ENCODE data around the gene CXCL17. TPM values are rescaled to one million over a fixed set of nuclear protein-coding genes. Genes with fewer than 3 reads are reported as not detected.
A peak's percentile ranks its signal among the peaks of the same experiment; 100 is the strongest.
"Not testable (repeated sequence)": the region's sequence is repeated elsewhere in the genome, so short reads cannot be mapped to it uniquely, and the experiment has no call there.

CXCL17 gene
- total RNA-seq, 4 donors from 2014 or later = 0.55 TPM; not detected in 3

GRCh38 chr19:42465827-42466280, 23.1 kb upstream of the CXCL17 start:
- 83% methylated on average over 5 of the region's 5 CpGs for WGBS
- Histone ChIP-seq H3K27ac (no peak overlapping the region), H3K4me3 (no peak overlapping the region)

GRCh38 chr19:42461700-42462324, 19.1 kb upstream of the CXCL17 start:
- peak overlapping the region; percentile 22 for H3K27ac ChIP-seq
- no peak for DNase-seq (ENCODE audit: low spot score in 2 of 2)

More at GRCh38 chr19:42465827-42466280, 23.1 kb upstream of the CXCL17 start:
- H3K4me1 ChIP-seq = no peaks in the 10 kb centered on the region
- no peak for DNase-seq (ENCODE audit: low spot score in 2 of 2)
- TF ChIP-seq CTCF (IDR thresholded peaks at IDR 0.05) (no peak), EP300 (IDR thresholded peaks at IDR 0.05) (no peak), POLR2AphosphoS5 (IDR thresholded peaks at IDR 0.05) (no peak), POLR2A (IDR thresholded peaks at IDR 0.05) (no peak)
- no peaks in the 10 kb centered on the region for H3K27me3 ChIP-seq
- H3K36me3 ChIP-seq = no peaks in the 10 kb centered on the region
- H3K9me3 ChIP-seq = no peaks in the 10 kb centered on the region

GRCh38 chr19:42461231-42461630, 18.5 kb upstream of the CXCL17 start:
- not testable (repeated sequence) for H3K27me3 ChIP-seq, H3K4me1 ChIP-seq
- WGBS = 86% methylated on average over 8 of the region's 8 CpGs

More at GRCh38 chr19:42461700-42462324, 19.1 kb upstream of the CXCL17 start:
- TF ChIP-seq EP300 (IDR thresholded peaks at IDR 0.05) = no peak
- no peaks in the 10 kb centered on the region for H3K4me1 ChIP-seq
- H3K9me3 ChIP-seq = no peaks in the 10 kb centered on the region
- WGBS = 85% methylated on average over 4 of the region's 4 CpGs
- no peak overlapping the region for H3K4me3 ChIP-seq
- no peaks in the 10 kb centered on the region for H3K27me3 ChIP-seq
- no peaks in the 10 kb centered on the region for H3K36me3 ChIP-seq

GRCh38 chr19:42459926-42460325, 17.2 kb upstream of the CXCL17 start:
- Histone ChIP-seq H3K36me3 (no peaks in the 10 kb centered on the region), H3K9me3 (no peaks in the 10 kb centered on the region), H3K27me3 (no peaks in the 10 kb centered on the region), H3K4me3 (no peak overlapping the region), H3K27ac (no peak overlapping the region), H3K4me1 (no peaks in the 10 kb centered on the region)
- no peak for TF ChIP-seq CTCF (IDR thresholded peaks at IDR 0.05)
- no peak for TF ChIP-seq POLR2AphosphoS5 (IDR thresholded peaks at IDR 0.05)
- TF ChIP-seq EP300 (IDR thresholded peaks at IDR 0.05) = no peak
- no peak for TF ChIP-seq POLR2A (IDR thresholded peaks at IDR 0.05)
- WGBS = 79% methylated on average over 2 of the region's 2 CpGs
- DNase-seq (ENCODE audit: low spot score in 2 of 2) = no peak

More at GRCh38 chr19:42461231-42461630, 18.5 kb upstream of the CXCL17 start:
- H3K27ac ChIP-seq = peak overlapping the region; percentile 5
- not testable (repeated sequence) for H3K36me3 ChIP-seq; DNase-seq (ENCODE audit: low spot score in 2 of 2); H3K9me3 ChIP-seq; H3K4me3 ChIP-seq

GRCh38 chr19:42455621-42456081, 12.9 kb upstream of the CXCL17 start:
- WGBS = 61% methylated on average over 1 of the region's 1 CpG
- TF ChIP-seq CTCF (IDR thresholded peaks at IDR 0.05) = no peak
- no peak for TF ChIP-seq EP300 (IDR thresholded peaks at IDR 0.05)
- TF ChIP-seq POLR2AphosphoS5 (IDR thresholded peaks at IDR 0.05) = no peak
- TF ChIP-seq POLR2A (IDR thresholded peaks at IDR 0.05) = no peak
- Histone ChIP-seq H3K27ac (no peak overlapping the region), H3K9me3 (no peaks in the 10 kb centered on the region), H3K4me3 (no peak overlapping the region), H3K4me1 (no peaks in the 10 kb centered on the region), H3K27me3 (no peaks in the 10 kb centered on the region), H3K36me3 (no peaks in the 10 kb centered on the region)
- DNase-seq (ENCODE audit: low spot score in 2 of 2) = no peak

- no peaks in the 10 kb centered on the region for H3K9me3 ChIP-seq
- 74% methylated on average over 2 of the region's 2 CpGs for WGBS
- no peak for DNase-seq (ENCODE audit: low spot score in 2 of 2)
These were observed 12.3 kb upstream of the CXCL17 start for GRCh38 chr19:42455086-42455485.

More at GRCh38 chr19:42455086-42455485, 12.3 kb upstream of the CXCL17 start:
- Histone ChIP-seq H3K4me3 (no peak overlapping the region), H3K36me3 (no peaks in the 10 kb centered on the region), H3K27ac (no peak overlapping the region), H3K27me3 (no peaks in the 10 kb centered on the region), H3K4me1 (peaks cover 4% of the 10 kb centered on the region)
- TF ChIP-seq POLR2AphosphoS5 (IDR thresholded peaks at IDR 0.05) = no peak

Measured in suprapubic skin (tissue), 4 donors.